AG04450 (cell line): ENCODE results near the gene TCERG1L. TPM values are rescaled to one million over a fixed set of nuclear protein-coding genes. Genes with fewer than 3 reads are reported as not detected.
"Not testable (repeated sequence)": the region's sequence is repeated elsewhere in the genome, so short reads cannot be mapped to it uniquely, and the experiment has no call there.

Source experiments
- CTCF ChIA-PET: fragments of 300-600, 350-600 bp; formaldehyde crosslinking; extraction: SDS; loops from one replicate; lab custom pipeline; 2022; ENCODE audit warnings: antibody characterized with exemption, inconsistent platforms; lab: Charles Lee
- POLR2A ChIA-PET: fragments of 350-600 bp; formaldehyde crosslinking; extraction: SDS; loops from one replicate; lab custom pipeline; 2021; ENCODE audit warnings: antibody characterized with exemption, inconsistent platforms; lab: Yijun Ruan, JAX
- DNase-seq: peaks from one replicate; pipeline ENCODE4 v3.0.0-alpha.2; 2011; ENCODE audit warnings: low read depth, low spot score
- H3K27ac ChIP-seq: one replicate; pipeline ENCODE4 v1.5.1; 2012; ENCODE audit warnings: low read depth, low read length, control low read depth
- H3K27me3 ChIP-seq: one replicate; pipeline ENCODE4 v1.6.0; 2012; ENCODE audit warnings: low read length; ENCODE audit not compliant: control insufficient read depth, insufficient read depth
- H3K4me3 ChIP-seq: 2 replicates; pipeline ENCODE4 v1.5.1; 2011; ENCODE audit warnings: mild to moderate bottlenecking, low read depth, low read length, control low read depth
- H3K9me3 ChIP-seq: 2 replicates; pipeline ENCODE4 v1.5.1; 2012; ENCODE audit warnings: low read length; ENCODE audit not compliant: control insufficient read depth, insufficient read depth
- polyA plus RNA-seq: library from polyadenylated mRNA; depleted of rRNA; stranded (reverse); fragments of >200 nt; gene quantifications from 2 replicates; pipeline ENCODE4 v1.2.3, GENCODE V29; 2011
- TF ChIP-seq, protein P1 (sequence below): IDR thresholded peaks from 2 replicates; pipeline ENCODE4 v1.5.1; 2011; ENCODE audit warnings: low read depth, low read length, control low read depth, inconsistent platforms

The TCERG1L gene
- polyA plus RNA-seq, 1 experiment: not detected

DNA sequence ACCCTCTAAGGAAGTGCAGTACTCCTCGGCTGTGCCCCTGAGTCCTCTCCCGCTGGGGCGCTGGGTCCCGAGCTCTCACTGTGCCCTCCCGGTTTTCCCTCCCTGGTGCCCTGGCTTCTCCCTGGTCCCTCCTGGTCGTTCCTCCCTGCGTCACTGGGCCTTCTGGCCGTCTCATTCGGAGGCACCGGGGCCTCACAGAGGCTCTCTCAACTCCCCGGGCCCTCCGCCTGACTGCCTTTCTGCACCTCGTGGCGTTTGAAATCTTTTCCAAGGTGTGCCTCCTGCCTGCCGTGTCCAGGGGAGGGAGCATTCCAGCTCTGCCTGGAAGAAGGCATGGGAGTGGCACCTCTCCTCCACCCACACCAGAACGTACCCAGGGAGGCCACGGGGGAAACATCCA, 174.3 kb downstream of the TCERG1L start:
- H3K27ac ChIP-seq: no peak overlapping the region
- ChIA-PET POLR2A (no interaction called here), CTCF (no interaction called here)
- no peak overlapping the region for H3K4me3 ChIP-seq
- TF ChIP-seq, protein P1, sequence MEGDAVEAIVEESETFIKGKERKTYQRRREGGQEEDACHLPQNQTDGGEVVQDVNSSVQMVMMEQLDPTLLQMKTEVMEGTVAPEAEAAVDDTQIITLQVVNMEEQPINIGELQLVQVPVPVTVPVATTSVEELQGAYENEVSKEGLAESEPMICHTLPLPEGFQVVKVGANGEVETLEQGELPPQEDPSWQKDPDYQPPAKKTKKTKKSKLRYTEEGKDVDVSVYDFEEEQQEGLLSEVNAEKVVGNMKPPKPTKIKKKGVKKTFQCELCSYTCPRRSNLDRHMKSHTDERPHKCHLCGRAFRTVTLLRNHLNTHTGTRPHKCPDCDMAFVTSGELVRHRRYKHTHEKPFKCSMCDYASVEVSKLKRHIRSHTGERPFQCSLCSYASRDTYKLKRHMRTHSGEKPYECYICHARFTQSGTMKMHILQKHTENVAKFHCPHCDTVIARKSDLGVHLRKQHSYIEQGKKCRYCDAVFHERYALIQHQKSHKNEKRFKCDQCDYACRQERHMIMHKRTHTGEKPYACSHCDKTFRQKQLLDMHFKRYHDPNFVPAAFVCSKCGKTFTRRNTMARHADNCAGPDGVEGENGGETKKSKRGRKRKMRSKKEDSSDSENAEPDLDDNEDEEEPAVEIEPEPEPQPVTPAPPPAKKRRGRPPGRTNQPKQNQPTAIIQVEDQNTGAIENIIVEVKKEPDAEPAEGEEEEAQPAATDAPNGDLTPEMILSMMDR: no peak
- no peak for DNase-seq
- peaks cover 80% of the 10 kb centered on the region for H3K9me3 ChIP-seq
- no peaks in the 10 kb centered on the region for H3K27me3 ChIP-seq

DNA sequence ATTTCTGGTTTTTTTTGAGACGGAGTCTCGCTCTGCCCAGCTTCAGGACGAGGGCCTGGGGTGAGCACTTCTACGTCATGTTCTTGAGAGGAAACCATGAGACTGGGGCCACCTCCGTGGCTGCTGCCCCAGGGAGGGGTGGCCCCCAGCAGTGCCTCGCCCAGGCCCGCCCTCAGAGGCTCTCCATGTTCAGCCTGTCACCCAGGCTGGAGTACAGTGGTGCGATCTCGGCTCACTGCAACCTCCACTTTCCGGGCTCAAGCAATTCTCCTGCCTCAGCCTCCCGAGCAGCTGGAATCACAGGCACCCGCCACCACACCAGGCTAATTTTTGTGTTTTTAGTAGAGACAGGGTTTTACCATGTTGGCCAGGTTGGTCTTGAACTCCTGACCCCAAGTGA, 175.2 kb downstream of the TCERG1L start:
- H3K27me3 ChIP-seq, DNase-seq, POLR2A ChIA-PET, H3K27ac ChIP-seq, H3K4me3 ChIP-seq, CTCF ChIA-PET: not testable (repeated sequence)
- peaks cover 76% of the 10 kb centered on the region for H3K9me3 ChIP-seq

DNA sequence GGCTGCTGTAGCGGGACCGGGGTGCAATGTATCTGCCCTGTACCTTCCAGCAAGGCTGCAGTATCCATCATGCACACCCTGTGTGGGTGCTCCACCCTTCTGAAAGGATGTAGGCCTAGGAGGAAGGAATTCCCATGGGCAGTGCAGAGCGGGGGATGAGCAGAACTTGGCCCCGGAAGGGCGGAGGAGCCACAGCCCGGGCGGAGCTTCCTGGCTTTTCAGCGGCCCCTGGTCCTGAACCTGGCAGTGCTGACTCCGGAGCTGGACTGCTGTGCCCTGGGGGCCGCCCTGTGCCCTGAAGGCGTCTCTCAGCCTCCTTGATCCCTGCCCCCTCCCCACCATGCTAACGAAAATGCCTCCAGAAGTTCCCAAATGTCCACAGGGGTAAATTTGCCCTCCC, 175.8 kb downstream of the TCERG1L start:
- H3K27ac ChIP-seq: no peak overlapping the region
- TF ChIP-seq, protein P1: no peak
- no peak overlapping the region for H3K4me3 ChIP-seq
- ChIA-PET CTCF (no interaction called here), POLR2A (no interaction called here)
- H3K27me3 ChIP-seq: no peaks in the 10 kb centered on the region
- peaks cover 74% of the 10 kb centered on the region for H3K9me3 ChIP-seq
- no peak for DNase-seq

DNA sequence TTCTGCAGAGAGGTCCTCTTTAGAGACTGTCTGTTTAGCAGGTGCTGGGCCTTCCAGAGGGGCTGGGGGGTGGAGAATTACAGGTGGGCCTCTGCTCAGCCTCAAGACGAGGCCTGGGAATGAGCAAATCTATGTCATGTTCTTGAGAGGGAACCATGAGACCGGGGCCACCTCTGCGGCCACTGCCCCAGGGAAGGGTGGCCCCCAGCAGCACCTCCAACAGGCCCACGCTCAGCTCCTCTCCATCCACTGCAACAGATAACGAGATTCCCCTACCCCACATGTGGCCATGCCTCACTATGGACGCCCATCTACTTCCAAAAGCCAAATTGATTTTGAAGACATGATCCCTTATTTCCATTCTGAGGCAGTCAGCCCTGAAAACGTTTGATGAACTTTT, 176.9 kb downstream of the TCERG1L start:
- DNase-seq: no peak
- H3K9me3 ChIP-seq: peaks cover 76% of the 10 kb centered on the region
- ChIA-PET POLR2A (no interaction called here), CTCF (no interaction called here)
- H3K27ac ChIP-seq: no peak overlapping the region
- TF ChIP-seq, protein P1: no peak
- no peaks in the 10 kb centered on the region for H3K27me3 ChIP-seq
- no peak overlapping the region for H3K4me3 ChIP-seq

DNA sequence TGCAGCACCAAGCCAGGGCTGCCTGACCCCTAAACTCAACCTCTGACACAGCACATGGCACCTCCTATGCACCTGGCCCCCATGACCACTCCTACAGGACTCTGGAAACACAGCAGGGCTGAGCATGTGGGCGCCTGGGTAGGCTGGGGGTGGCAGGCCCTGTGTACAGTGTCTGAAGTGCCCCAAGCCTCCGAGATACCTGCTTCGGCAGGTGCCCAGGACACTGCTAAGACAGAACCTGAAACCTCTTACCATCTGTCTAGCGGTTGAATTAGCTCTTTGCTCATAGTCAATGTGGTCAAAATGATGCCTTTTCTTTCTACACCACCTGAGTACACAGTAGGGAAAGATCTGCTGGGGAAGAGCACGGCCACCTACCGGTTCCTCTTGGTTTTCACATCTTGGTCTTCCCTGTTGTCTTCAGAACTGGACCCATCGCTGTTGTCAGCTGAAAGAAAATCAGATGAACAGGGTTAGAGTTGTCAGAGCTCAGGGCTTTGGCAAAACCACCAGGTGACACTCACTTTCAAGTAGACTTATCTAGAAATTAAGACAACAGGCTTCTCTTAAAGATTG, 177.4 kb downstream of the TCERG1L start:
- CTCF ChIA-PET: no interaction called here
- H3K9me3 ChIP-seq: peaks cover 76% of the 10 kb centered on the region
- no peak overlapping the region for H3K27ac ChIP-seq
- no peak for DNase-seq
- no peaks in the 10 kb centered on the region for H3K27me3 ChIP-seq
- no peak overlapping the region for H3K4me3 ChIP-seq
- TF ChIP-seq, protein P1: no peak
- POLR2A ChIA-PET: no interaction called here
